SU-DHL-6 (cell line): ENCODE measurements around the gene RPL10A.
"Not testable (repeated sequence)": the region's sequence is repeated elsewhere in the genome, so short reads cannot be mapped to it uniquely, and the experiment has no call there.

ENCODE experiments used
- H2AFZ ChIP-seq: fragments of 200-600 bp; sonication (generic); 2 replicates; pipeline ENCODE4 v1.6.1; 2014; ENCODE audit warnings: low read depth, mild to moderate bottlenecking, moderate library complexity, mixed read lengths, antibody characterized with exemption, low read length; ENCODE audit not compliant: severe bottlenecking
- H3F3A ChIP-seq: fragments of 200-600 bp; shearing (Covaris generic); 2 replicates; pipeline ENCODE4 v1.6.0; 2016; ENCODE audit warnings: antibody characterized with exemption, mild to moderate bottlenecking; ENCODE audit not compliant: insufficient read depth
- H3K27ac ChIP-seq: fragments of 200-600 bp; sonication (generic); 2 replicates; pipeline ENCODE4 v1.5.1; 2016; ENCODE audit warnings: low read depth, mild to moderate bottlenecking, low read length, moderate library complexity, mixed read lengths
- H3K27me3 ChIP-seq: fragments of 200-600 bp; sonication (generic), shearing (Covaris generic); 2 replicates; pipeline ENCODE4 v1.6.0; 2014; ENCODE audit warnings: mild to moderate bottlenecking, low read length
- H3K36me3 ChIP-seq: fragments of 200-600 bp; sonication (generic); 2 replicates; pipeline ENCODE4 v1.6.1; 2014; ENCODE audit warnings: mild to moderate bottlenecking, low read length, mixed read lengths
- H3K4me2 ChIP-seq: fragments of 300-600, 200-600 bp; shearing (Covaris generic), sonication (generic); 2 replicates; pipeline ENCODE4 v1.6.0; 2014; ENCODE audit warnings: low read length, low read depth, mild to moderate bottlenecking; ENCODE audit not compliant: poor library complexity, severe bottlenecking
- H3K4me3 ChIP-seq: fragments of 200-600 bp; sonication (generic); 2 replicates; pipeline ENCODE4 v1.5.1; 2014; ENCODE audit warnings: antibody characterized with exemption, low read length, mild to moderate bottlenecking, mixed read lengths; ENCODE audit not compliant: insufficient read depth, poor library complexity, severe bottlenecking
- H3K79me2 ChIP-seq: fragments of 200-600 bp; sonication (generic); 2 replicates; pipeline ENCODE4 v1.6.1; 2014; ENCODE audit warnings: mild to moderate bottlenecking, low read length, moderate library complexity; ENCODE audit not compliant: insufficient read depth
- H3K9ac ChIP-seq: fragments of 200-600 bp; sonication (generic); 2 replicates; pipeline ENCODE4 v1.7.0; 2014; ENCODE audit warnings: mild to moderate bottlenecking, low read length
- H3K9me2 ChIP-seq: fragments of 200-600 bp; sonication (generic); replicated peaks from 2 replicates; pipeline ENCODE4 v1.6.1; 2014; ENCODE audit warnings: low read length; ENCODE audit not compliant: insufficient read depth
- H3K9me3 ChIP-seq: fragments of 200-600 bp; sonication (generic); 2 replicates; pipeline ENCODE4 v1.6.1; 2014; ENCODE audit warnings: low read length, mixed read lengths; ENCODE audit not compliant: insufficient read depth
- H4K20me1 ChIP-seq: fragments of 200-600 bp; sonication (generic); 2 replicates; pipeline ENCODE4 v1.6.1; 2014; ENCODE audit warnings: low read depth, mild to moderate bottlenecking, antibody characterized with exemption, low read length, moderate library complexity, mixed read lengths
- CTCF ChIP-seq: fragments of 200-600 bp; sonication (generic); IDR thresholded peaks from one replicate; pipeline ENCODE4 v1.5.1; 2017; ENCODE audit warnings: antibody characterized with exemption, mild to moderate bottlenecking, low read length, moderate library complexity; ENCODE audit not compliant: insufficient read depth, poor library complexity, severe bottlenecking
- EZH2phosphoT487 ChIP-seq: fragments of 200-600 bp; sonication (generic), shearing (Covaris generic); conservative IDR thresholded peaks from 2 replicates; pipeline ENCODE4 v1.6.1; 2018; ENCODE audit warnings: mild to moderate bottlenecking, antibody characterized with exemption, low read length, moderate library complexity, mixed read lengths

The RPL10A gene

GRCh38 chr6:35512740-35513139, 44.5 kb downstream of the RPL10A start, which contains the start of gene TULP1:
TSS of gene TULP1 (minus strand) at chr6:35512896. CDS start at chr6:35512858, 38 bp downstream.
- H3K27ac ChIP-seq, result no peak within 1 kb of the TSS
- H3K9ac ChIP-seq, result no peak within 1 kb of the TSS
- no peaks in the 10 kb centered on the region for H3K27me3 ChIP-seq
- H3K9me3 ChIP-seq, result no peaks in the 10 kb centered on the region
- TF ChIP-seq CTCF (no peak), EZH2phosphoT487 (no peak)
- no peaks in the 10 kb centered on the region for H3K79me2 ChIP-seq
- H3K36me3 ChIP-seq, result no peaks in the 10 kb centered on the region
- H2AFZ ChIP-seq, result no peak within 1 kb of the TSS
- H3F3A ChIP-seq, result no peaks in the 10 kb centered on the region
- no peak within 1 kb of the TSS for H3K4me2 ChIP-seq
- H3K9me2 ChIP-seq, result no peaks in the 10 kb centered on the region
- H4K20me1 ChIP-seq, result no peaks in the 10 kb centered on the region
- H3K4me3 ChIP-seq, result no peak within 1 kb of the TSS

GRCh38 chr6:35514587-35514986, 46.4 kb downstream of the RPL10A start:
- no peak overlapping the region for H2AFZ ChIP-seq
- no peak overlapping the region for H3K4me2 ChIP-seq
- H3F3A ChIP-seq, result no peaks in the 10 kb centered on the region
- no peaks in the 10 kb centered on the region for H3K27me3 ChIP-seq
- no peaks in the 10 kb centered on the region for H3K9me2 ChIP-seq
- no peaks in the 10 kb centered on the region for H3K9me3 ChIP-seq
- no peaks in the 10 kb centered on the region for H4K20me1 ChIP-seq
- H3K4me3 ChIP-seq, result no peak overlapping the region
- no peak overlapping the region for H3K27ac ChIP-seq
- H3K79me2 ChIP-seq, result no peaks in the 10 kb centered on the region
- TF ChIP-seq EZH2phosphoT487 (no peak), CTCF (no peak)
- no peaks in the 10 kb centered on the region for H3K36me3 ChIP-seq
- no peak overlapping the region for H3K9ac ChIP-seq

GRCh38 chr6:35515939-35516338, 47.7 kb downstream of the RPL10A start:
- H3K9me3 ChIP-seq, H3K9me2 ChIP-seq, H2AFZ ChIP-seq: not testable (repeated sequence)

GRCh38 chr6:35516712-35517111, 48.5 kb downstream of the RPL10A start:
- no peak overlapping the region for H3K9ac ChIP-seq
- H4K20me1 ChIP-seq, result no peaks in the 10 kb centered on the region
- H3K9me2 ChIP-seq, result no peaks in the 10 kb centered on the region
- no peak overlapping the region for H3K4me2 ChIP-seq
- H3F3A ChIP-seq, result no peaks in the 10 kb centered on the region
- no peak overlapping the region for H3K4me3 ChIP-seq
- H3K9me3 ChIP-seq, result no peaks in the 10 kb centered on the region
- H2AFZ ChIP-seq, result no peak overlapping the region
- no peaks in the 10 kb centered on the region for H3K79me2 ChIP-seq
- no peaks in the 10 kb centered on the region for H3K36me3 ChIP-seq
- TF ChIP-seq CTCF (no peak), EZH2phosphoT487 (no peak)
- no peaks in the 10 kb centered on the region for H3K27me3 ChIP-seq
- H3K27ac ChIP-seq, result no peak overlapping the region

More at GRCh38 chr6:35515939-35516338, 47.7 kb downstream of the RPL10A start:
- not testable (repeated sequence) for H3K36me3 ChIP-seq, H3K27ac ChIP-seq, H3K4me3 ChIP-seq, H3K27me3 ChIP-seq, H4K20me1 ChIP-seq, H3F3A ChIP-seq, H3K9ac ChIP-seq, H3K79me2 ChIP-seq, H3K4me2 ChIP-seq

- not testable (repeated sequence) for H3K9me2 ChIP-seq, H3K27me3 ChIP-seq, H4K20me1 ChIP-seq, H3F3A ChIP-seq, H3K9me3 ChIP-seq, H3K79me2 ChIP-seq, H3K4me2 ChIP-seq, H3K36me3 ChIP-seq, H3K4me3 ChIP-seq, H3K9ac ChIP-seq, H3K27ac ChIP-seq, H2AFZ ChIP-seq
Measured at GRCh38 chr6:35517978-35518377, 49.8 kb downstream of the RPL10A start.
